Measurements from ENCODE around the gene LRBA.

GRCh38 chr4:150714462-150715438, 300.3 kb downstream of the LRBA start:
- TF ChIP-seq CTCF (IDR thresholded peaks at IDR 0.05): no peak
- no peak for TF ChIP-seq POLR2AphosphoS5 (IDR thresholded peaks at IDR 0.05; ENCODE audit: insufficient read depth in 1 of 2, low read depth in 1 of 2)
